Stimulated activated naive B cell treated with anti-CD40 and anti-IgM and Interleukin-4, amounts not matched to agents 10 μg/mL and 1 μg/mL and 100 μg/mL, for 72 hours (primary cell): Measurements from ENCODE around the gene GPAM.

Source experiments
- ATAC-seq, 2 donors: fragments of 150-1000 bp; cut with Tn5 transposase; replicated peaks; 2 replicates each; pipeline ENCODE4 v1.10.0; 2021; ENCODE audit warnings: moderate library complexity in 1 of 2
- DNase-seq: peaks from one replicate; pipeline ENCODE4 v3.0.0; 2021
- H3K27ac Mint-ChIP-seq: one replicate; pipeline ENCODE4 v1.8.0; 2022; ENCODE audit warnings: mild to moderate bottlenecking, mixed read lengths
- H3K27me3 Mint-ChIP-seq, 2 donors: one replicate each; pipeline ENCODE4 v1.8.0; 2022; ENCODE audit warnings: mixed read lengths in 2 of 2
- H3K36me3 Mint-ChIP-seq, 2 donors: one replicate each; pipeline ENCODE4 v1.8.0; 2022; ENCODE audit warnings: mixed read lengths in 2 of 2, mild to moderate bottlenecking in 1 of 2
- H3K4me1 Mint-ChIP-seq, 2 donors: one replicate each; pipeline ENCODE4 v1.8.0; 2022; ENCODE audit warnings: mixed read lengths in 2 of 2, mild to moderate bottlenecking in 1 of 2
- H3K4me3 Mint-ChIP-seq, 2 donors: one replicate each; pipeline ENCODE4 v1.8.0; 2022; ENCODE audit warnings: mild to moderate bottlenecking in 2 of 2, mixed read lengths in 2 of 2, moderate library complexity in 1 of 2
- H3K9me3 Mint-ChIP-seq, 2 donors: one replicate each; pipeline ENCODE4 v1.8.0; 2022; ENCODE audit warnings: mixed read lengths in 2 of 2, mild to moderate bottlenecking in 1 of 2

Gene GPAM

GRCh38 chr10:112184379-112184778, 814 bp upstream of the GPAM start:
- peak overlapping the region; percentile 71 for H3K27ac Mint-ChIP-seq
- peaks cover 8% of the 10 kb centered on the region in 2 donors for H3K27me3 Mint-ChIP-seq
- DNase-seq (no peak), ATAC-seq (no peak)
- H3K36me3 Mint-ChIP-seq: peaks cover 10 to 26% of the 10 kb centered on the region in 2 donors
- peaks cover 4 to 11% of the 10 kb centered on the region in 2 donors for H3K9me3 Mint-ChIP-seq
- H3K4me1 Mint-ChIP-seq: peaks cover 16% of the 10 kb centered on the region in 2 donors
- H3K4me3 Mint-ChIP-seq: peak overlapping the region in 1 of 2 donors; percentile 61

- DNase-seq (no peak), ATAC-seq (no peak)
- Mint-ChIP-seq H3K9me3 (peaks cover 4 to 11% of the 10 kb centered on the region in 2 donors), H3K27me3 (peaks cover 6 to 8% of the 10 kb centered on the region in 2 donors), H3K27ac (peak overlapping the region; percentile 99), H3K4me3 (peak overlapping the region; percentile 93 to 97), H3K4me1 (peaks cover 16% of the 10 kb centered on the region in 2 donors), H3K36me3 (peaks cover 10 to 28% of the 10 kb centered on the region in 2 donors)
These were observed 447 bp upstream of the GPAM start for GRCh38 chr10:112184052-112184371.

GRCh38 chr10:112182784-112183328, 709 bp downstream of the GPAM start:
- no peak for DNase-seq
- peak overlapping the region; percentile 93 to 97 for H3K4me3 Mint-ChIP-seq

GRCh38 chr10:112177247-112177646, 6.3 kb downstream of the GPAM start:
- H3K4me3 Mint-ChIP-seq: no peak overlapping the region
- no peak for DNase-seq
- H3K27me3 Mint-ChIP-seq: no peaks in the 10 kb centered on the region
- no peak for ATAC-seq
- H3K9me3 Mint-ChIP-seq: no peaks in the 10 kb centered on the region
- H3K36me3 Mint-ChIP-seq: peaks cover 30 to 46% of the 10 kb centered on the region in 2 donors
- H3K27ac Mint-ChIP-seq: no peak overlapping the region
- H3K4me1 Mint-ChIP-seq: no peaks in the 10 kb centered on the region

More at GRCh38 chr10:112182784-112183328, 709 bp downstream of the GPAM start:
- peaks cover 6 to 8% of the 10 kb centered on the region in 2 donors for H3K27me3 Mint-ChIP-seq
- H3K4me1 Mint-ChIP-seq: peaks cover 16% of the 10 kb centered on the region in 2 donors
- H3K9me3 Mint-ChIP-seq: peaks cover 4 to 11% of the 10 kb centered on the region in 2 donors
- peak overlapping the region; percentile 99 for H3K27ac Mint-ChIP-seq
- no peak for ATAC-seq
- peaks cover 15 to 34% of the 10 kb centered on the region in 2 donors for H3K36me3 Mint-ChIP-seq

- H3K9me3 Mint-ChIP-seq: no peaks in the 10 kb centered on the region
- no peak overlapping the region for H3K4me3 Mint-ChIP-seq
- peaks cover 34 to 51% of the 10 kb centered on the region in 2 donors for H3K36me3 Mint-ChIP-seq
- ATAC-seq (no peak), DNase-seq (no peak)
- H3K27me3 Mint-ChIP-seq: no peaks in the 10 kb centered on the region
- H3K4me1 Mint-ChIP-seq: no peaks in the 10 kb centered on the region
- H3K27ac Mint-ChIP-seq: no peak overlapping the region
These were observed 7.0 kb downstream of the GPAM start for GRCh38 chr10:112176543-112176942.

GRCh38 chr10:112175409-112175808, 8.2 kb downstream of the GPAM start:
- Mint-ChIP-seq H3K27me3 (no peaks in the 10 kb centered on the region), H3K4me1 (no peaks in the 10 kb centered on the region), H3K4me3 (no peak overlapping the region), H3K9me3 (no peaks in the 10 kb centered on the region), H3K27ac (no peak overlapping the region), H3K36me3 (peaks cover 42 to 61% of the 10 kb centered on the region in 2 donors)
- DNase-seq (no peak), ATAC-seq (no peak)

- H3K4me1 Mint-ChIP-seq: no peaks in the 10 kb centered on the region
- no peak for DNase-seq
- H3K27ac Mint-ChIP-seq: no peak overlapping the region
- H3K4me3 Mint-ChIP-seq: no peak overlapping the region
- no peak for ATAC-seq
- H3K36me3 Mint-ChIP-seq: peaks cover 44 to 60% of the 10 kb centered on the region in 2 donors
- no peaks in the 10 kb centered on the region for H3K27me3 Mint-ChIP-seq
- H3K9me3 Mint-ChIP-seq: no peaks in the 10 kb centered on the region
These were observed 10.4 kb downstream of the GPAM start for GRCh38 chr10:112173206-112173605.

- Mint-ChIP-seq H3K36me3 (peaks cover 38 to 62% of the 10 kb centered on the region in 2 donors), H3K9me3 (no peaks in the 10 kb centered on the region), H3K27me3 (no peaks in the 10 kb centered on the region), H3K4me1 (no peaks in the 10 kb centered on the region), H3K4me3 (no peak overlapping the region), H3K27ac (no peak overlapping the region)
- no peak for DNase-seq
- ATAC-seq: no peak
These were observed 14.8 kb downstream of the GPAM start for GRCh38 chr10:112168733-112169132.

- DNase-seq: no peak
- no peaks in the 10 kb centered on the region for H3K27me3 Mint-ChIP-seq
- no peaks in the 10 kb centered on the region for H3K4me1 Mint-ChIP-seq
- H3K9me3 Mint-ChIP-seq: no peaks in the 10 kb centered on the region
- H3K36me3 Mint-ChIP-seq: peaks cover 39 to 69% of the 10 kb centered on the region in 2 donors
- H3K27ac Mint-ChIP-seq: no peak overlapping the region
- no peak for ATAC-seq
- H3K4me3 Mint-ChIP-seq: no peak overlapping the region
These were observed 16.8 kb downstream of the GPAM start for GRCh38 chr10:112166800-112167199.

- ATAC-seq: no peak
These were observed 21.6 kb downstream of the GPAM start for GRCh38 chr10:112161757-112162518.

GRCh38 chr10:112160834-112161233, 22.7 kb downstream of the GPAM start:
- H3K27me3 Mint-ChIP-seq: no peaks in the 10 kb centered on the region
- ATAC-seq (no peak), DNase-seq (no peak)
- no peaks in the 10 kb centered on the region for H3K9me3 Mint-ChIP-seq
- H3K4me3 Mint-ChIP-seq: no peak overlapping the region
- H3K36me3 Mint-ChIP-seq: peaks cover 41 to 61% of the 10 kb centered on the region in 2 donors
- H3K27ac Mint-ChIP-seq: no peak overlapping the region
- H3K4me1 Mint-ChIP-seq: no peaks in the 10 kb centered on the region

More at GRCh38 chr10:112161757-112162518, 21.6 kb downstream of the GPAM start:
- Mint-ChIP-seq H3K4me1 (no peaks in the 10 kb centered on the region), H3K9me3 (no peaks in the 10 kb centered on the region), H3K4me3 (no peak overlapping the region), H3K36me3 (peaks cover 39 to 64% of the 10 kb centered on the region in 2 donors), H3K27ac (no peak overlapping the region), H3K27me3 (no peaks in the 10 kb centered on the region)
- DNase-seq: no peak

- H3K4me3 Mint-ChIP-seq: no peak overlapping the region
- no peaks in the 10 kb centered on the region for H3K27me3 Mint-ChIP-seq
- no peaks in the 10 kb centered on the region for H3K9me3 Mint-ChIP-seq
- H3K4me1 Mint-ChIP-seq: no peaks in the 10 kb centered on the region
- DNase-seq (no peak), ATAC-seq (no peak)
- H3K27ac Mint-ChIP-seq: no peak overlapping the region
- H3K36me3 Mint-ChIP-seq: peaks cover 46 to 68% of the 10 kb centered on the region in 2 donors
These were observed 24.1 kb downstream of the GPAM start for GRCh38 chr10:112159469-112159868.

GRCh38 chr10:112151524-112152039, 32.0 kb downstream of the GPAM start:
- H3K4me3 Mint-ChIP-seq: no peak overlapping the region
- H3K27ac Mint-ChIP-seq: no peak overlapping the region
- H3K9me3 Mint-ChIP-seq: no peaks in the 10 kb centered on the region
- ATAC-seq (no peak), DNase-seq (no peak)
- no peaks in the 10 kb centered on the region for H3K27me3 Mint-ChIP-seq
- H3K4me1 Mint-ChIP-seq: no peaks in the 10 kb centered on the region
- peaks cover 27 to 35% of the 10 kb centered on the region in 2 donors for H3K36me3 Mint-ChIP-seq

- no peaks in the 10 kb centered on the region for H3K27me3 Mint-ChIP-seq
- no peaks in the 10 kb centered on the region for H3K4me1 Mint-ChIP-seq
- ATAC-seq (no peak), DNase-seq (no peak)
- H3K36me3 Mint-ChIP-seq: peaks cover 12 to 15% of the 10 kb centered on the region in 2 donors
- H3K27ac Mint-ChIP-seq: no peak overlapping the region
- H3K4me3 Mint-ChIP-seq: no peak overlapping the region
- H3K9me3 Mint-ChIP-seq: no peaks in the 10 kb centered on the region
These were observed 35.2 kb downstream of the GPAM start for GRCh38 chr10:112148331-112148730.

GRCh38 chr10:112146799-112147198, 36.8 kb downstream of the GPAM start:
- Mint-ChIP-seq H3K36me3 (peaks cover 9 to 17% of the 10 kb centered on the region in 2 donors), H3K9me3 (no peaks in the 10 kb centered on the region), H3K4me3 (no peak overlapping the region), H3K4me1 (no peaks in the 10 kb centered on the region), H3K27me3 (no peaks in the 10 kb centered on the region), H3K27ac (no peak overlapping the region)
- DNase-seq (no peak), ATAC-seq (no peak)
